ENCODE results near the gene FPGT. TPM values are rescaled to one million over a fixed set of nuclear protein-coding genes. Genes with fewer than 3 reads are reported as not detected.

The FPGT gene
- total and polyA plus RNA-seq, 2 donors (not counting 1 experiment from before 2014, with no cell fraction given), result 2.1 to 10.7 TPM

DNA sequence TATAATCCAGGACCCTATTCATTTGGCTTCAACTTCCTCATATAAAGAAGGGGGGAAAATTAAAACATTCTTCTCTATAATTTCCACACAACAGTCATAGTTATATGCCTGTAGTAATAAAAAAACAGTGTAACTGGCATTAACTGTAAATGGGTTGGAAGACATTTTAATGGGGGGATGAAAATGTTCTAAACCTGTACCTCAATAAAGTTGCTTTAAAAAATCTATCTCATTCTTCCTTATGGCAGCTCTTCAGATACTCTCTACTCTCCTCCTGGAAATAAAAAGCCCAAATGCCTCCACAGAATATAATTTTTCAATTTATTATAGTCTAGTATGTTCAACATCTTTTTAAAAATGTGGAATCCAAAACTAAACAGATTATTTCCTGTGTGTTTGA is 2.7 kb upstream of the FPGT start:
- Histone ChIP-seq H3K36me3 (replicated peaks in 1 of 2; ENCODE audit: control extremely low read depth in 1 of 2, control insufficient read depth in 1 of 2, extremely low read depth in 1 of 2, insufficient read depth in 2 of 2, low read length in 1 of 2) (no peaks in the 10 kb centered on the region), H3K27ac (ENCODE audit: low read length in 2 of 2) (no peak overlapping the region), H4K20me1 (ENCODE audit: control insufficient read depth, insufficient read depth, low read length, poor library complexity, severe bottlenecking) (no peaks in the 10 kb centered on the region), H3K9me3 (ENCODE audit: control extremely low read depth in 1 of 3, control insufficient read depth in 2 of 3, insufficient read depth in 1 of 3, low read length in 2 of 3) (no peaks in the 10 kb centered on the region), H3K79me2 (ENCODE audit: control insufficient read depth, insufficient read depth, low read length) (no peaks in the 10 kb centered on the region), H3K4me3 (ENCODE audit: control extremely low read depth in 1 of 5, extremely low read depth in 1 of 5, insufficient read depth in 1 of 5, low read depth in 2 of 5, low read length in 4 of 5) (no peak overlapping the region), H3K4me1 (ENCODE audit: control insufficient read depth in 2 of 2, insufficient read depth in 2 of 2, low read length in 2 of 2) (peaks cover 8 to 16% of the 10 kb centered on the region in 2 donors), H3K4me2 (replicated peaks; ENCODE audit: low read depth, low read length, poor library complexity, severe bottlenecking) (no peak overlapping the region), H2AFZ (ENCODE audit: insufficient read depth, low read depth, low read length, poor library complexity, severe bottlenecking) (no peak overlapping the region), H3K27me3 (replicated peaks in 1 of 4; ENCODE audit: control extremely low read depth in 1 of 4, control insufficient read depth in 3 of 4, insufficient read depth in 4 of 4, low read length in 3 of 4) (no peaks in the 10 kb centered on the region), H3K9ac (ENCODE audit: low read length) (no peak overlapping the region)
- CTCF ChIA-PET, result interaction anchor here (0.8 kb wide), 1 partner anchor 1132 kb away, joined by 3 read pairs; no protein-coding TSS in a partner anchor
- no peaks in the 10 kb centered on the region for H3K27me3 Mint-ChIP-seq
- no peak overlapping the region for H3K4me3 Mint-ChIP-seq
- POLR2A ChIA-PET, result no interaction called here
- intact Hi-C loops (cut with micrococcal nuclease), result loop anchor here (5.0 to 10.0 kb wide), 2 partner anchors 1529 to 1592 kb away; partner anchors contain the start of genes ACADM and RABGGTB
- no peaks in the 10 kb centered on the region for H3K9me3 Mint-ChIP-seq (ENCODE audit: insufficient read depth)
- no peak overlapping the region for H3K27ac Mint-ChIP-seq
- peaks cover 24% of the 10 kb centered on the region for H3K4me1 Mint-ChIP-seq
- no peak for DNase-seq
- TF ChIP-seq EZH2 (IDR thresholded peaks at IDR 0.05; ENCODE audit: borderline replicate concordance, insufficient read depth, low read depth, low read length, poor library complexity, severe bottlenecking), result no peak
- TF ChIP-seq CTCF (IDR thresholded peaks at IDR 0.05), result no peak
- no peak for ATAC-seq (ENCODE audit: low read depth)

- Histone ChIP-seq H3K27me3 (replicated peaks in 1 of 4; ENCODE audit: control extremely low read depth in 1 of 4, control insufficient read depth in 3 of 4, insufficient read depth in 4 of 4, low read length in 3 of 4) (no peaks in the 10 kb centered on the region), H3K9me3 (ENCODE audit: control extremely low read depth in 1 of 3, control insufficient read depth in 2 of 3, insufficient read depth in 1 of 3, low read length in 2 of 3) (no peaks in the 10 kb centered on the region), H3K4me2 (replicated peaks; ENCODE audit: low read depth, low read length, poor library complexity, severe bottlenecking) (peak overlapping the region; percentile 80), H3K4me3 (ENCODE audit: control extremely low read depth in 1 of 5, extremely low read depth in 1 of 5, insufficient read depth in 1 of 5, low read depth in 2 of 5, low read length in 4 of 5) (peak overlapping the region in 4 of 5 experiments; percentile 58 to 95 (median 76)), H3K36me3 (replicated peaks in 1 of 2; ENCODE audit: control extremely low read depth in 1 of 2, control insufficient read depth in 1 of 2, extremely low read depth in 1 of 2, insufficient read depth in 2 of 2, low read length in 1 of 2) (peaks cover 2 to 9% of the 10 kb centered on the region in 2 experiments), H2AFZ (ENCODE audit: insufficient read depth, low read depth, low read length, poor library complexity, severe bottlenecking) (peak overlapping the region; percentile 97), H3K4me1 (ENCODE audit: control insufficient read depth in 2 of 2, insufficient read depth in 2 of 2, low read length in 2 of 2) (peaks cover 8 to 16% of the 10 kb centered on the region in 2 donors), H4K20me1 (ENCODE audit: control insufficient read depth, insufficient read depth, low read length, poor library complexity, severe bottlenecking) (no peaks in the 10 kb centered on the region), H3K9ac (ENCODE audit: low read length) (peak overlapping the region; percentile 91), H3K27ac (ENCODE audit: low read length in 2 of 2) (peak overlapping the region; percentile 77 to 85), H3K79me2 (ENCODE audit: control insufficient read depth, insufficient read depth, low read length) (no peaks in the 10 kb centered on the region)
- no CpG with 5 or more reads among the region's 5 CpGs for WGBS (ENCODE audit: insufficient coverage)
- ATAC-seq (ENCODE audit: low read depth), result no peak
- H3K4me1 Mint-ChIP-seq, result peaks cover 24% of the 10 kb centered on the region
- TF ChIP-seq CTCF (IDR thresholded peaks at IDR 0.05) (no peak), EZH2 (IDR thresholded peaks at IDR 0.05; ENCODE audit: borderline replicate concordance, insufficient read depth, low read depth, low read length, poor library complexity, severe bottlenecking) (no peak)
- H3K27ac Mint-ChIP-seq, result peak overlapping the region; percentile 96
- CTCF ChIA-PET, result no interaction called here
- no peaks in the 10 kb centered on the region for H3K9me3 Mint-ChIP-seq (ENCODE audit: insufficient read depth)
- POLR2A ChIA-PET, result no interaction called here
- peak overlapping the region; percentile 93 for H3K4me3 Mint-ChIP-seq
- DNase-seq, result no peak
- intact Hi-C loops (cut with micrococcal nuclease), result loop anchor here (5.0 to 10.0 kb wide), 2 partner anchors 1528 to 1590 kb away; partner anchors contain the start of genes ACADM and RABGGTB
- no peaks in the 10 kb centered on the region for H3K27me3 Mint-ChIP-seq
Observed at GRCh38 chr1:74197255-74197654, 787 bp upstream of the FPGT start.

All from B cell (primary cell).